Activated CD4-positive, alpha-beta T cell treated with anti-CD3 and anti-CD28 coated beads for 36 hours (primary cell): ENCODE measurements around the gene MS4A1. TPM values are rescaled to one million over a fixed set of nuclear protein-coding genes. Genes with fewer than 3 reads are reported as not detected.

Source experiments
- ATAC-seq: fragments of 200-7000 bp; cut with Tn5 transposase; one replicate; pipeline ENCODE4 v1.10.0; 2021; ENCODE audit warnings: mild to moderate bottlenecking, moderate library complexity
- CTCF ChIA-PET: fragments of 350-600 bp; sonication (Branson Sonifier 250); formaldehyde crosslinking; loops from one replicate; lab custom pipeline; 2021; ENCODE audit warnings: antibody characterized with exemption; lab: Charles Lee
- POLR2A ChIA-PET: fragments of 350-600 bp; sonication (Branson Sonifier 250); formaldehyde crosslinking; loops from one replicate; lab custom pipeline; 2021; ENCODE audit warnings: antibody characterized with exemption, inconsistent platforms; lab: Charles Lee
- DNase-seq: peaks from one replicate; pipeline ENCODE4 v3.0.0-alpha.2; 2020
- H3K27ac Mint-ChIP-seq: one replicate; pipeline ENCODE4 v1.8.0; 2021; ENCODE audit warnings: mixed read lengths
- H3K27me3 Mint-ChIP-seq: one replicate; pipeline ENCODE4 v1.8.0; 2021; ENCODE audit warnings: mixed read lengths
- H3K36me3 Mint-ChIP-seq: one replicate; pipeline ENCODE4 v1.8.0; 2021; ENCODE audit warnings: low read depth, mixed read lengths
- H3K4me1 Mint-ChIP-seq: one replicate; pipeline ENCODE4 v1.8.0; 2021; ENCODE audit warnings: mixed read lengths
- H3K4me3 Mint-ChIP-seq: one replicate; pipeline ENCODE4 v1.8.0; 2021; ENCODE audit warnings: mild to moderate bottlenecking, moderate library complexity, mixed read lengths
- H3K9me3 Mint-ChIP-seq: one replicate; pipeline ENCODE4 v1.8.0; 2021; ENCODE audit warnings: low read depth, mixed read lengths
- intact Hi-C, 2 experiments: fragments of 100-400 bp; cut with DNase I in 1 of 2; cut with micrococcal nuclease in 1 of 2; formaldehyde crosslinking; loops; one replicate each; pipeline versions ENCODE4 v1.14.2 to v1.15.1; 2022 to 2024; cut with DNase I, micrococcal nuclease
- total RNA-seq, 2 experiments: library from RNA; stranded (reverse); gene quantifications; one replicate each; pipeline ENCODE4 v1.2.3, GENCODE V29; 2021

Gene MS4A1
- total RNA-seq, 2 experiments from 2014 or later = not detected

DNA sequence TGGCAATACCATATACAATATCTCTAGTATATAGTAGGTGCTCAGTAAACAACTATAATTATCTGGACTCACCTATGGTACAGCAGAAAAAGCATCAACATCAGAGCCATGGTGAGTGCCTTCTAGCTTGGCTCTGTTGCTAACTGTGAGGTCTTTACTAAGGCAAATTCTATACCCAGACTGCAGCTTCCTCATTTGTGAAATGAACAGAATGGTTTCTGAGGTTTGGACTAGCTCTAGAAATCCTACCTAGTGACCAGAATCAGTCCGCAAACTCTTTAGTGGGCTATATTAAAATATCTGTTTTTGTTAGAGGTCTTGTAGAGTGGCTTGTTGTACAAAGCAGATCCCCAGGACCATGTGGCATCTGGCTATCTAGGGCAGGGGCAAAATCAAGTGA, 3.7 kb downstream of the MS4A1 start:
- no peak overlapping the region for H3K27ac Mint-ChIP-seq
- H3K36me3 Mint-ChIP-seq = no peaks in the 10 kb centered on the region
- DNase-seq = no peak
- H3K27me3 Mint-ChIP-seq = peaks cover 7% of the 10 kb centered on the region
- CTCF ChIA-PET = no interaction called here
- ATAC-seq = no peak
- intact Hi-C loops = no loop called here
- peaks cover 11% of the 10 kb centered on the region for H3K4me1 Mint-ChIP-seq
- POLR2A ChIA-PET = no interaction called here
- no peaks in the 10 kb centered on the region for H3K9me3 Mint-ChIP-seq
- no peak overlapping the region for H3K4me3 Mint-ChIP-seq

DNA sequence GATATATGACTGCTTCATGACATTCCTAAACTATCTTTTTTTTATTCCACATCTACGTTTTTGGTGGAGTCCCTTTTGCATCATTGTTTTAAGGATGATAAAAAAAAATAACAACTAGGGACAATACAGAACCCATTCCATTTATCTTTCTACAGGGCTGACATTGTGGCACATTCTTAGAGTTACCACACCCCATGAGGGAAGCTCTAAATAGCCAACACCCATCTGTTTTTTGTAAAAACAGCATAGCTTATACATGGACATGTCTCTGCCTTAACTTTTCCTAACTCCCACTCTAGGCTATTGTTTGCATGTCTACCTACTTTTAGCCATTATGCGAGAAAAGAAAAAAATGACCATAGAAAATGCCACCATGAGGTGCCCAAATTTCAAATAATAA, 13.2 kb downstream of the MS4A1 start:
- H3K4me1 Mint-ChIP-seq = no peaks in the 10 kb centered on the region
- no peaks in the 10 kb centered on the region for H3K9me3 Mint-ChIP-seq
- CTCF ChIA-PET = no interaction called here
- H3K27me3 Mint-ChIP-seq = peaks cover 16% of the 10 kb centered on the region
- intact Hi-C loops = no loop called here
- no peaks in the 10 kb centered on the region for H3K36me3 Mint-ChIP-seq
- POLR2A ChIA-PET = no interaction called here
- no peak for DNase-seq
- H3K27ac Mint-ChIP-seq = no peak overlapping the region
- no peak for ATAC-seq
- H3K4me3 Mint-ChIP-seq = no peak overlapping the region

DNA sequence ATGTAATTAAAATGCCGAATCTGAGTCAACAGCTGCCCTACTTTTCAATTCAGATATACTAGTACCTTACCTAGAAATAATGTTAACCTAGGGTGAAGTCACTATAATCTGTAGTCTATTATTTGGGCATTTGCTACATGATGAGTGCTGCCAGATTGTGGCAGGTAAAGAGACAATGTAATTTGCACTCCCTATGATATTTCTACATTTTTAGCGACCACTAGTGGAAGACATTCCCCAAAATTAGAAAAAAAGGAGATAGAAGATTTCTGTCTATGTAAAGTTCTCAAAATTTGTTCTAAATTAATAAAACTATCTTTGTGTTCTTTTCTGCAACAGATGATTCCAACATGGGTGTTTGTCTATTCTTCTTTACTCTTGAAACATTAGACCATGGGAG, 14.1 kb downstream of the MS4A1 start:
- Mint-ChIP-seq H3K4me1 (no peaks in the 10 kb centered on the region), H3K4me3 (no peak overlapping the region), H3K27me3 (peaks cover 14% of the 10 kb centered on the region)

DNA sequence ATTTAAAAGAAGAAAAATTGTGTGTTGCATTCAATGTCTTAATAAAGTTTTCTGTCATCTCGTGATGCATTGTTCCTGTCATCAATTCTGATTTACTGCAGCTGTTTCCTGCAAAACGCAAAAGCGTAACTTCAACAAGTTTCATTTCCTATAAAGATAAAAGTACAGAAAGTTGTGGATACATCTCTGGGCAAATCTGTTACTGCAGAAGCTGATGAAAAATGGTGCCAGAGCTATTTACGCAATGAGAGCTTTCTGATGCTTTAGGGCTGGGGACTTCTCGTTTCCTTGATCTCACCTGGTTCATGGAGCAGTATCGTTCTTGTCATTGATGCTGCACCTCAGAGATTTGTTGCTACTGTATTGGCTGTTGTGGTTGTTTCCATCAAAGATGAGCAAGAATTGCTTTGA, 21.4 kb downstream of the MS4A1 start:
- Mint-ChIP-seq H3K4me1 (no peaks in the 10 kb centered on the region), H3K9me3 (peaks cover 3% of the 10 kb centered on the region), H3K36me3 (no peaks in the 10 kb centered on the region), H3K27me3 (peaks cover 13% of the 10 kb centered on the region), H3K4me3 (no peak overlapping the region), H3K27ac (no peak overlapping the region)
- ATAC-seq (no peak), DNase-seq (no peak)
- intact Hi-C loops = no loop called here
- POLR2A ChIA-PET = no interaction called here
- CTCF ChIA-PET = interaction anchor here (0.9 to 1.2 kb wide), 2 partner anchors 11 to 114 kb away, joined by 3 to 4 read pairs; no protein-coding TSS in a partner anchor

More for the DNA sequence above, 14.1 kb downstream of the MS4A1 start:
- intact Hi-C loops = no loop called here
- Mint-ChIP-seq H3K27ac (no peak overlapping the region), H3K36me3 (no peaks in the 10 kb centered on the region), H3K9me3 (peaks cover 3% of the 10 kb centered on the region)
- DNase-seq (no peak), ATAC-seq (no peak)
- POLR2A ChIA-PET = no interaction called here
- CTCF ChIA-PET = no interaction called here

DNA sequence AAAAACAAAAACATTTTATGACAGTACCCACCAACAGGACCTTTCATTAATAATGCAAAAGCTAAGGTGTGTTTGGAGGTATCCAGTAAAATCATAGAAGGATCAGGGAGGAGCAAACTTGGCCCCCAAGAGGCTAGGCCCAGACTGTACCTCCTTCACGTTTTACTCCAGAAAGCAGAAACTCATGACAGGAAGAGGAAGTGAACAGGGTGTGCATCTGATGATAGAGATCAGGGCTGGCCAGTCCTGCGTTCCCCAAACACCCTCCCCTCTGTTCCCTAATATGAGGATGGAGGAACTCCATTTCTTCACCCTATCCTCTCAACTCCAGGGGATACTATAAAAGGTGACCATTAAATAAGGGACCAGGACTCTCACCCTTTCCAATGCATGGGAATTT, 26.7 kb downstream of the MS4A1 start:
- Mint-ChIP-seq H3K27me3 (peaks cover 7% of the 10 kb centered on the region), H3K9me3 (no peaks in the 10 kb centered on the region)
- CTCF ChIA-PET = interaction anchor here (0.5 kb wide), 1 partner anchor 1173 kb away, joined by 3 read pairs; no protein-coding TSS in a partner anchor

DNA sequence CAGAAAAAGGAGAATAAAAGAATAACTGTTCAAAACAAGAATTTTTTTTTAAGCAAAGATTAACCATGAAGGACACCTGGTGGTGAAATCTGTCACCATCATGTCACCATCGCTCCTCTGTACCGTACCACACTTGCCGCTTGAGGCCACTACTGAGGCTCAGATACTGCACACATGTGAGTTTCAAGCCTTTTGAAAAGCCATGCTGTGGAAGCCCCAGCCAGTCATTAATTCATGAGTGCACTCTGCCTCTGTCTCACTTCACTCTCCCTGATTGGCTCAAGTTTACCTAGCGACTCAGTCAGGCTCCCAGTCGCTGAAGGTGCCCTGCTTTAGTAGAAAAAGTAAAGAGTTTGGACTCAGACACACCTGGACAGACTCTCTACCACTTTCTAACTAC, 30.3 kb downstream of the MS4A1 start:
- H3K9me3 Mint-ChIP-seq = no peaks in the 10 kb centered on the region
- DNase-seq = peak; percentile 46
- peaks cover 2% of the 10 kb centered on the region for H3K27me3 Mint-ChIP-seq
- ATAC-seq = peak; percentile 74
- H3K27ac Mint-ChIP-seq = no peak overlapping the region
- ChIA-PET POLR2A (no interaction called here), CTCF (no interaction called here)
- peaks cover 3% of the 10 kb centered on the region for H3K4me1 Mint-ChIP-seq
- intact Hi-C loops = loop anchor here (1.0 to 10.0 kb wide), 5 partner anchors 122 to 221 kb away; no protein-coding TSS in a partner anchor
- H3K36me3 Mint-ChIP-seq = no peaks in the 10 kb centered on the region
- no peak overlapping the region for H3K4me3 Mint-ChIP-seq

More for the DNA sequence above, 26.7 kb downstream of the MS4A1 start:
- Mint-ChIP-seq H3K27ac (no peak overlapping the region), H3K36me3 (no peaks in the 10 kb centered on the region), H3K4me3 (no peak overlapping the region), H3K4me1 (peaks cover 3% of the 10 kb centered on the region)
- DNase-seq = no peak
- POLR2A ChIA-PET = no interaction called here
- ATAC-seq = no peak
- intact Hi-C loops = loop anchor here in 1 of 2 experiments (10.0 kb wide), 1 partner anchor 218 kb away; no protein-coding TSS in a partner anchor

DNA sequence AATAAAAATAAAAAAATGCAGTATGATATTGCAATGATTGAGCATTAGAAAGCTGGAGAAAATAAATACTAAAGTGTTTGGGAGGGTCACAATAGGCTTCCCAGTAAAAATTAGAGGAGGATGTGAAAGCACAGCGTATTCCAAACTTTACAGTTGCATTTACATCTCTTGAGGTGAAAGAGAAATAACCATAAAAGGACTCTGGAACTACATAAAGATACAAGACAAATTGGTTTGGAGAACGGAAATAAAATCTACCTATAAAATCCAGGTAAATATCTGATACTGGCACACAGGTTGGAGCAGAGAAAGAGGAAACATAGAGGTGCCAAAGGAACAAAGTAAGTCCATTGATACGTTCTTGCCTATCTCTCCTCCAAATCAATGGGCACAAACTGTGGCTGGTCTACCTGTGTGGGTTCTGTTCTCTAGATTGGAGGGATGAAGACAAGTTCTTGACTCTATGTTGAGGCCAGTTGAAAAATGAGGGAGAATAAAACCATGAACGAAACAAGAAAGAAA, 36.9 kb downstream of the MS4A1 start, which contains the start of gene MS4A12:
Gene MS4A12 (plus strand): TSS at position 291 of the 522 bp plus-strand sequence. CDS start 4,541 bp downstream, outside the sequence.
- intact Hi-C loops = no loop called here
- CTCF ChIA-PET = no interaction called here
- H3K4me1 Mint-ChIP-seq = no peaks in the 10 kb centered on the region
- H3K36me3 Mint-ChIP-seq = no peaks in the 10 kb centered on the region
- ATAC-seq (no peak), DNase-seq (no peak)
- peaks cover 14% of the 10 kb centered on the region for H3K27me3 Mint-ChIP-seq
- no peaks in the 10 kb centered on the region for H3K9me3 Mint-ChIP-seq
- no peak within 1 kb of the TSS for H3K27ac Mint-ChIP-seq
- H3K4me3 Mint-ChIP-seq = no peak within 1 kb of the TSS
- POLR2A ChIA-PET = interaction anchor here (0.7 kb wide), 1 partner anchor 824 kb away, joined by 5 read pairs; the partner anchor contains the start of gene PATL1

DNA sequence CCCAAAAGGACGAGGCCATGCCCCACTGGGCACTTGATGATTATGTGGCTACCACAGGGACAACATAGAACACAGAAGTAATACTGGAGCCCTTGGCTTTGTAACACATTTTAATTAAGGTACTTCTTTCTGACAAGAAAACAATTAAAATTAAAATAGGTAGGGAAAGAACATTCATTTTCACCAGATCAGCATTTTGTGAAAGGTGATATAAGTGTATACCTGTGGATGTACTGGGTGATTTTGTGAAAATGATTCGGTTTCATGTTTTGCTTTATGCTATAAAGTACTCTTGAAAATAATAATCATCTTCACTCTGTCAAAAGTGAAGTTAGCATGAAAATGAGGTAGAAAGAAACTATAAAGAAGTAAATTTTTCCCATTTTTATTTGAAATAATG, 37.8 kb downstream of the MS4A1 start:
- peaks cover 16% of the 10 kb centered on the region for H3K27me3 Mint-ChIP-seq
- no peaks in the 10 kb centered on the region for H3K9me3 Mint-ChIP-seq
- intact Hi-C loops = no loop called here
- ATAC-seq = no peak
- H3K4me3 Mint-ChIP-seq = no peak overlapping the region
- H3K36me3 Mint-ChIP-seq = no peaks in the 10 kb centered on the region
- ChIA-PET POLR2A (no interaction called here), CTCF (no interaction called here)
- H3K4me1 Mint-ChIP-seq = no peaks in the 10 kb centered on the region
- no peak for DNase-seq
- H3K27ac Mint-ChIP-seq = no peak overlapping the region

DNA sequence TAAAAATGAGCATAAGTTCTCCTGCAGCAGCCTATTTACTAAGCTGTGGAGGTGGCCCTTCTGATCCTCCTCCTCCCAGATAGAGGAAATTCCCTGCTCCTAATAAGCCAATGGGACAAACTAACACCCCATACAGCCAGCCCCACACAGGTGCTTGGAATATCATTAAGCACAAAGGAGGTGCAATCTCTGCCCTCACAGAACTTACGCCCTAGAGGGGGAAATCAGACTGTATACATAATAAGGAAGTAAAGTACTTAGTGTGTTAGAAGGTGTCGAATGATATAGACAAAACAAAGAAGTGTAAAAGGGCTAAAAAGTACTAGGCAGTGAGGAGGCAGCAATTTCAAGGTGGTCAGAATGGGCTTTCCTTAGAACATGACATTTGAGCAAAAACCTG, 42.8 kb downstream of the MS4A1 start:
- no peaks in the 10 kb centered on the region for H3K36me3 Mint-ChIP-seq
- no peak overlapping the region for H3K4me3 Mint-ChIP-seq
- DNase-seq (no peak), ATAC-seq (no peak)
- no peaks in the 10 kb centered on the region for H3K9me3 Mint-ChIP-seq
- CTCF ChIA-PET = no interaction called here
- H3K27ac Mint-ChIP-seq = no peak overlapping the region
- POLR2A ChIA-PET = no interaction called here
- no peaks in the 10 kb centered on the region for H3K4me1 Mint-ChIP-seq
- H3K27me3 Mint-ChIP-seq = peaks cover 25% of the 10 kb centered on the region
- intact Hi-C loops = no loop called here

DNA sequence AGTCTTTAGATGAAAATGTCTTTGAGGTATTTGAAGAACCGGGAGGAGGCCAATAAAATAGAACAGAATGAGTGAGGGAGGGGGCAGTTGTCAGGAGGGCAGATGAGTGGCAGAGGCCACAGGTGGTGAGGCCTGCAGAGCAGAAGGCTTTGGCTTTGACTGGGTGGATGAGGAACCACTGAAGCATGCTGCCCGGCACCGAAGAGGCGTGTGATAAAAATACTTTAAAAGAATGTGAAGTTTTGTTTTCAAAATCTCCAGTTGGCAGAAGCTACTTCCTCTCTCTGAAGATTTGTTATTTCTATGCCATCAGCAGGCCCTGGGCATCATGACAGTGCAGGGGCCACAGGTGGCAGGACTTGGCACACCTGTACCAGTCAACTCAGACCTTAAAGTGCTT, 43.2 kb downstream of the MS4A1 start:
- Mint-ChIP-seq H3K4me1 (no peaks in the 10 kb centered on the region), H3K36me3 (no peaks in the 10 kb centered on the region), H3K4me3 (no peak overlapping the region), H3K9me3 (no peaks in the 10 kb centered on the region), H3K27ac (no peak overlapping the region), H3K27me3 (peaks cover 25% of the 10 kb centered on the region)
- DNase-seq (peak; percentile 31), ATAC-seq (peak; percentile 65)
- CTCF ChIA-PET = no interaction called here
- intact Hi-C loops = no loop called here
- POLR2A ChIA-PET = no interaction called here

DNA sequence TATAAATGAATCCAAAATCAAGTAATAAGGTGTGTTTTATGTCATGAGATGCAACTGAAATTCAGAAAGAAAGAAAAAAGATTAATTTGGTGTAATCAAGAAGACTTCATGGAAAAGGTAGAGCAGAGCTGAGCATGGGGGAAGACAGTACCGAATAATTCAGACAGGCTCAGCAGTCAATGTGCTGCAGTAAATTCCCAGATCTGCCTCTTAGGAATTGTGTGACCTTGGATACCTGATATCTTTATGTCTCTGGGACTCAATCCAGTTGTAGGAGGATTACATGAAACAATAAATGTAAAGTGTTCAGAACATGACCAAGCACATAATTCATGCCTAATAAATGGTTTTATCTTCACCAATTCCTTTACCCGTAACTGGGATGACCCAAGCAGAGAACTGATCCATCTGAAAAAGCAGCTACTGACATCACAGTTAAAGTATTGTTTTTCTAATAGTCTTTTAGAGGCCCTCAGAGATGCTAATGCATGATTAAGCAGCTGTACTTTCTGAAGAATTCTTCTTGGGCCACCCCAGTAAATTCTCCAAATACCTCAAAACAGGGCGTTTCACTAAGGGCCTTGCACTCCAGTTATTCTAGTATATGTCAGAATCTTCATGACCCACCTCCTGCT, 44.7 kb downstream of the MS4A1 start:
- ATAC-seq (no peak), DNase-seq (no peak)
- H3K27me3 Mint-ChIP-seq = peaks cover 23% of the 10 kb centered on the region
- H3K4me3 Mint-ChIP-seq = no peak overlapping the region
- H3K4me1 Mint-ChIP-seq = peaks cover 10% of the 10 kb centered on the region
- POLR2A ChIA-PET = no interaction called here
- no peaks in the 10 kb centered on the region for H3K9me3 Mint-ChIP-seq
- CTCF ChIA-PET = no interaction called here
- intact Hi-C loops = loop anchor here in 1 of 2 experiments (10.0 kb wide), 1 partner anchor 336 kb away; no protein-coding TSS in a partner anchor
- no peak overlapping the region for H3K27ac Mint-ChIP-seq
- H3K36me3 Mint-ChIP-seq = no peaks in the 10 kb centered on the region
